G401 (cell line): ENCODE results near the gene NALCN. TPM values are rescaled to one million over a fixed set of nuclear protein-coding genes. Genes with fewer than 3 reads are reported as not detected.

Experiments used
- DNase-seq: peaks from one replicate; pipeline ENCODE4 v3.0.0-alpha.2; 2015; ENCODE audit warnings: low spot score
- in situ Hi-C: cut with HindIII; loops from 2 replicates; pipeline ENCODE4 v1.10.0; 2016; ENCODE audit warnings: low sequenced_read_pairs, mixed read lengths
- total RNA-seq: library from RNA; depleted of rRNA; stranded (reverse); fragments of >200 nt; shearing (Covaris generic); gene quantifications from 2 replicates; pipeline ENCODE4 v1.2.3, GENCODE V29; 2014

The NALCN gene
- total RNA-seq, 1 experiment from 2014 or later: not detected

GRCh38 chr13:101092985-101093384, 323.3 kb downstream of the NALCN start:
- in situ Hi-C loops: no loop called here

GRCh38 chr13:101090287-101090686, 326.0 kb downstream of the NALCN start:
- no peak for DNase-seq
- in situ Hi-C loops: no loop called here

More at GRCh38 chr13:101092985-101093384, 323.3 kb downstream of the NALCN start:
- no peak for DNase-seq

GRCh38 chr13:101085551-101085950, 330.8 kb downstream of the NALCN start:
- in situ Hi-C loops: no loop called here
- DNase-seq: no peak

- in situ Hi-C loops: no loop called here
- DNase-seq: no peak
Measured at GRCh38 chr13:101082441-101082840, 333.9 kb downstream of the NALCN start.

- DNase-seq: no peak
- in situ Hi-C loops: no loop called here
Measured at GRCh38 chr13:101080616-101081015, 335.7 kb downstream of the NALCN start.

- DNase-seq: no peak
- in situ Hi-C loops: no loop called here
Measured at GRCh38 chr13:101065329-101065728, 351.0 kb downstream of the NALCN start.

- in situ Hi-C loops: no loop called here
- DNase-seq: no peak
Measured at GRCh38 chr13:101059793-101060192, 356.5 kb downstream of the NALCN start.

GRCh38 chr13:101058841-101059240, 357.5 kb downstream of the NALCN start:
- no peak for DNase-seq
- in situ Hi-C loops: no loop called here

- in situ Hi-C loops: no loop called here
Measured at GRCh38 chr13:101053301-101054093, 362.8 kb downstream of the NALCN start.

GRCh38 chr13:101049166-101049850, 367.0 kb downstream of the NALCN start:
- in situ Hi-C loops: no loop called here
- DNase-seq: no peak

More at GRCh38 chr13:101053301-101054093, 362.8 kb downstream of the NALCN start:
- no peak for DNase-seq

- in situ Hi-C loops: no loop called here
- DNase-seq: no peak
Measured at GRCh38 chr13:101036546-101036945, 379.8 kb downstream of the NALCN start.

GRCh38 chr13:101035119-101035620, 381.1 kb downstream of the NALCN start:
- no peak for DNase-seq
- in situ Hi-C loops: no loop called here

- no peak for DNase-seq
- in situ Hi-C loops: no loop called here
Measured at GRCh38 chr13:101026736-101027398, 389.4 kb downstream of the NALCN start.

GRCh38 chr13:101026328-101026727, 390.0 kb downstream of the NALCN start:
- DNase-seq: no peak
- in situ Hi-C loops: no loop called here

- in situ Hi-C loops: no loop called here
- no peak for DNase-seq
Measured at GRCh38 chr13:101025925-101026324, 390.4 kb downstream of the NALCN start.

GRCh38 chr13:101025519-101025918, 390.8 kb downstream of the NALCN start:
- no peak for DNase-seq
- in situ Hi-C loops: no loop called here

GRCh38 chr13:101019126-101019525, 397.2 kb downstream of the NALCN start:
- DNase-seq: no peak
- in situ Hi-C loops: no loop called here

GRCh38 chr13:101018720-101019119, 397.6 kb downstream of the NALCN start:
- in situ Hi-C loops: no loop called here
- no peak for DNase-seq

- DNase-seq: no peak
Measured at GRCh38 chr13:101017123-101017872, 399.0 kb downstream of the NALCN start.

More at GRCh38 chr13:101017123-101017872, 399.0 kb downstream of the NALCN start:
- in situ Hi-C loops: no loop called here
